ENCODE results near the gene THAP8. TPM values are rescaled to one million over a fixed set of nuclear protein-coding genes. Genes with fewer than 3 reads are reported as not detected.

Gene THAP8
- total and polyA plus RNA-seq, 2 of the 8 experiments (the other 6 are each of a cell fraction or from before 2014, with no cell fraction given), result 6.0 to 11.1 TPM

DNA sequence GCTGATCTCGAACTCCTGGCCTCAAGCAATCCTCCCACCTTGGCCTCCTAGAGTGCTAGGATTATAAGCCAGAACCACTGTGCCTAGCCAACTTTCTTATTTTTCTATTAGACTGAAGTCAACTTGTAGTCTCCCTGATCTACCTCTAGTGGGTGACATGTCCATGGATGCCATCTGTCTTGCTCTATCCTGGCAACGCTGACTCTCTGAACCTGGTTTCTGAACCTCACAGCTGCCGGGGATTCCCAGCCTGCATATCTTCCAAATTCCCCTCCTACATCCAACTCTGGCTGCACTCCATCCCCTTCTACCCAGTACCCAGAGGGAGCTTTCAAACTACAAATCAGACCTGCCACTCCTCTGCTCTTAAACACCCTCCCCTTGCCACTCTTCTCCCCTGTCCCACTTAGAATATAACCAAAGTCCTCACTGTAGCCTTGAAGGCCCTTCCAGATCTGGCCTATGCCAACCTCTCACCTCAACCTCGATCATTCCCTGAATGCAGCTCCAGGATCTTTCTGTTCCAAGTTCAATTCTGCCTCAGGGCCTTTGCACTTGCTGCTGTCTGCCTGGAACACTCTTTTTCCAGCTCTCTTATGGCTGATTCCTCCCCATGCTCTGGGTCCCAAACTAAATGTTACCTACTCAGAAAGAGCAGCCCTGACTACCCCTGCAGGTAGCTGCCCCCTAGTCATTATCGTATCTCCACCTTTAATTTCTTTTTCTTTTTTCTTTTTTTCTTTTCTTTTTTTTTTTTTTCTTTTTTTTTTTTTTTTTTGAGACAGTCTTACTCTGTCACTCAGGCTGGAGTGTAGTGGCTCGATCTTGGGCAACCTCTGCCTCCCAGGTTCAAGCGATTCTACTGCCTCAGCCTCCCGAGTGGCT is 23.6 kb downstream of the THAP8 start:
- DNase-seq (ENCODE audit: low read depth in 1 of 2, low spot score in 2 of 2) (no peak), FAIRE-seq (no peak)
- Histone ChIP-seq H3K27me3 (replicated peaks in 1 of 4; ENCODE audit: control insufficient read depth in 3 of 4, extremely low read depth in 1 of 4, insufficient read depth in 3 of 4, low read length in 3 of 4) (peaks cover 0 to 4% (median 0%) of the 10 kb centered on the region in 4 experiments; a peak in 4 of 7 replicates), H4K20me1 (replicated peaks in 1 of 2; ENCODE audit: control insufficient read depth in 1 of 2, insufficient read depth in 2 of 2, low read length in 2 of 2) (peaks cover 0 to 8% of the 10 kb centered on the region in 2 experiments), H4K8ac (ENCODE audit: extremely low read depth, insufficient read depth, low read length) (no peak overlapping the region), H2BK20ac (ENCODE audit: low read length) (no peak overlapping the region), H3K18ac (ENCODE audit: extremely low read depth, low read length) (no peak overlapping the region), H3K4me2 (ENCODE audit: insufficient read depth in 1 of 2, low read depth in 2 of 2, low read length in 2 of 2) (no peak overlapping the region), H3K23me2 (ENCODE audit: low read depth, low read length) (peaks cover 3% of the 10 kb centered on the region; the same call in 1 of the 2 replicates), H4K91ac (replicated peaks; ENCODE audit: insufficient read length, low read length) (no peak overlapping the region), H3K27ac (ENCODE audit: low read depth, low read length) (no peak overlapping the region), H2BK15ac (ENCODE audit: low read length) (no peak overlapping the region), H2BK5ac (ENCODE audit: low read depth, low read length) (no peak overlapping the region), H2BK120ac (replicated peaks; ENCODE audit: low read depth, low read length) (no peak overlapping the region), H3K9me3 (ENCODE audit: insufficient read depth in 2 of 2, low read depth in 1 of 2, low read length in 1 of 2) (no peaks in the 10 kb centered on the region), H2AK5ac (ENCODE audit: low read depth, low read length) (no peak overlapping the region), H3K79me1 (ENCODE audit: low read depth, low read length) (no peaks in the 10 kb centered on the region), H3K36me3 (ENCODE audit: control insufficient read depth in 2 of 4, insufficient read depth in 4 of 4, low read length in 3 of 4) (peaks cover 0 to 9% (median 3%) of the 10 kb centered on the region in 4 experiments; a peak in 3 of 8 replicates), H3K4me1 (replicated peaks in 1 of 4; ENCODE audit: control insufficient read depth in 3 of 4, insufficient read depth in 4 of 4, low read length in 3 of 4) (peaks cover 0 to 11% (median 4%) of the 10 kb centered on the region in 4 experiments; a peak in 6 of 7 replicates), H3K4me3 (ENCODE audit: extremely low read depth in 1 of 4, insufficient read depth in 2 of 4, low read depth in 3 of 4, low read length in 4 of 4) (no peak overlapping the region), H3K79me2 (ENCODE audit: control insufficient read depth in 1 of 2, insufficient read depth in 2 of 2, low read length in 2 of 2) (no peaks in the 10 kb centered on the region), H3K4ac (replicated peaks; ENCODE audit: insufficient read length, low read depth, low read length) (no peak overlapping the region), H3K56ac (replicated peaks; ENCODE audit: insufficient read length, low read depth, low read length) (no peak overlapping the region), H4K5ac (ENCODE audit: insufficient read length, low read depth, low read length) (no peak overlapping the region), H3K23ac (ENCODE audit: insufficient read length) (no peak overlapping the region), H3K9ac (replicated peaks in 1 of 4; ENCODE audit: extremely low read depth in 1 of 4, low read depth in 3 of 4, low read length in 3 of 4) (no peak overlapping the region), H2AFZ (ENCODE audit: low read length) (no peak overlapping the region), H2BK12ac (ENCODE audit: low read depth, low read length) (no peak overlapping the region), H3K14ac (ENCODE audit: insufficient read length) (no peak overlapping the region)
- POLR2A ChIA-PET (ENCODE audit: partially characterized antibody), result interaction anchor here (1.0 to 1.6 kb wide), 3 partner anchors 14 to 23 kb away, joined by 3 to 5 read pairs (median 3); partner anchors contain the start of genes ALKBH6 and THAP8
- TF ChIP-seq KDM1A (IDR thresholded peaks at IDR 0.05; ENCODE audit: borderline replicate concordance, low read length), result peak; percentile 39; the same call in 1 of the 2 replicates
- TF ChIP-seq CTCF (IDR thresholded peaks at IDR 0.05; ENCODE audit: control extremely low read depth in 1 of 3, insufficient read depth in 1 of 3, low read depth in 1 of 3, low read length in 3 of 3), result peak in 2 of 3 experiments; percentile 7 to 31; a peak in 1 of 4 replicates
- TF ChIP-seq GTF2F1 (IDR thresholded peaks at IDR 0.05; ENCODE audit: borderline replicate concordance, low read depth, low read length), result no peak
- peak in 1 of 2 experiments; percentile 30; a peak in 1 of 4 replicates for TF ChIP-seq RAD21 (IDR thresholded peaks at IDR 0.05 in 1 of 2, conservative IDR thresholded peaks at IDR 0.05 in 1 of 2; ENCODE audit: low read depth in 2 of 2, low read length in 2 of 2)
- TF ChIP-seq SP2 (IDR thresholded peaks at IDR 0.05; ENCODE audit: low read length), result no peak
- 94% methylated on average over 6 of the region's 8 CpGs; no CpG with 5 or more reads in 1 of the 2 experiments for WGBS, 2 experiments (ENCODE audit: extremely low coverage in 1 of 2, insufficient coverage in 1 of 2, insufficient read length in 1 of 2, insufficient replicate concordance in 2 of 2, low coverage in 1 of 2, low lambda C conversion rate in 2 of 2, missing lambda C conversion rate in 1 of 2)
- CTCF ChIA-PET (ENCODE audit: partially characterized antibody), result interaction anchor here (0.9 to 2.3 kb wide), 5 partner anchors 11 to 167 kb away, joined by 3 to 14 read pairs (median 4); partner anchors contain the start of gene THAP8

All from H1 (cell line).